ENCODE results near the gene NPHP4.

NPHP4 gene

GRCh38 chr1:5830771-5831599, 161.2 kb downstream of the NPHP4 start:
- Histone ChIP-seq H3K9me3 (replicated peaks; ENCODE audit: insufficient read depth, low read length) (no peaks in the 10 kb centered on the region), H3K9ac (ENCODE audit: low read length) (no peak overlapping the region), H3K9me2 (replicated peaks; ENCODE audit: insufficient read depth, low read length) (no peaks in the 10 kb centered on the region), H3K36me3 (replicated peaks; ENCODE audit: insufficient read depth, low read length) (no peaks in the 10 kb centered on the region), H3K79me2 (ENCODE audit: low read length) (no peaks in the 10 kb centered on the region), H3K27ac (ENCODE audit: low read length) (no peak overlapping the region), H3F3A (ENCODE audit: insufficient read depth, low read length) (no peaks in the 10 kb centered on the region), H2AFZ (ENCODE audit: low read length) (no peak overlapping the region), H3K4me1 (ENCODE audit: low read length) (no peaks in the 10 kb centered on the region), H3K4me3 (ENCODE audit: low read length) (no peak overlapping the region), H4K20me1 (ENCODE audit: insufficient read depth, low read length) (no peaks in the 10 kb centered on the region), H3K27me3 (replicated peaks; ENCODE audit: insufficient read depth, low read length) (peaks cover 72% of the 10 kb centered on the region), H3K4me2 (ENCODE audit: low read depth, low read length) (no peak overlapping the region)
- no peak for DNase-seq
- no peak for TF ChIP-seq CTCF (IDR thresholded peaks at IDR 0.05; ENCODE audit: low read length)
- no peak for TF ChIP-seq EZH2 (optimal IDR thresholded peaks at IDR 0.05; ENCODE audit: low read depth, low read length)
- TF ChIP-seq EZH2phosphoT487 (IDR thresholded peaks at IDR 0.05; ENCODE audit: low read length) = no peak

GRCh38 chr1:5829414-5829813, 162.8 kb downstream of the NPHP4 start:
- Histone ChIP-seq H3K9ac (ENCODE audit: low read length) (no peak overlapping the region), H3K4me2 (ENCODE audit: low read depth, low read length) (no peak overlapping the region), H3K9me2 (replicated peaks; ENCODE audit: insufficient read depth, low read length) (no peaks in the 10 kb centered on the region)

GRCh38 chr1:5828308-5828935, 163.8 kb downstream of the NPHP4 start:
- H3K36me3 ChIP-seq (replicated peaks; ENCODE audit: insufficient read depth, low read length) = no peaks in the 10 kb centered on the region
- no peaks in the 10 kb centered on the region for H3K4me1 ChIP-seq (ENCODE audit: low read length)
- no peaks in the 10 kb centered on the region for H3K79me2 ChIP-seq (ENCODE audit: low read length)
- DNase-seq = no peak
- H3K4me2 ChIP-seq (ENCODE audit: low read depth, low read length) = no peak overlapping the region
- H4K20me1 ChIP-seq (ENCODE audit: insufficient read depth, low read length) = no peaks in the 10 kb centered on the region
- no peak for TF ChIP-seq EZH2 (optimal IDR thresholded peaks at IDR 0.05; ENCODE audit: low read depth, low read length)
- no peak for TF ChIP-seq CTCF (IDR thresholded peaks at IDR 0.05; ENCODE audit: low read length)
- no peak for TF ChIP-seq EZH2phosphoT487 (IDR thresholded peaks at IDR 0.05; ENCODE audit: low read length)
- no peak overlapping the region for H2AFZ ChIP-seq (ENCODE audit: low read length)
- no peak overlapping the region for H3K9ac ChIP-seq (ENCODE audit: low read length)
- H3K27me3 ChIP-seq (replicated peaks; ENCODE audit: insufficient read depth, low read length) = peaks cover 54% of the 10 kb centered on the region
- no peaks in the 10 kb centered on the region for H3F3A ChIP-seq (ENCODE audit: insufficient read depth, low read length)
- H3K9me2 ChIP-seq (replicated peaks; ENCODE audit: insufficient read depth, low read length) = no peaks in the 10 kb centered on the region
- H3K4me3 ChIP-seq (ENCODE audit: low read length) = no peak overlapping the region
- no peaks in the 10 kb centered on the region for H3K9me3 ChIP-seq (replicated peaks; ENCODE audit: insufficient read depth, low read length)
- no peak overlapping the region for H3K27ac ChIP-seq (ENCODE audit: low read length)

More at GRCh38 chr1:5829414-5829813, 162.8 kb downstream of the NPHP4 start:
- no peaks in the 10 kb centered on the region for H3K79me2 ChIP-seq (ENCODE audit: low read length)
- no peak overlapping the region for H2AFZ ChIP-seq (ENCODE audit: low read length)
- H3K36me3 ChIP-seq (replicated peaks; ENCODE audit: insufficient read depth, low read length) = no peaks in the 10 kb centered on the region
- H4K20me1 ChIP-seq (ENCODE audit: insufficient read depth, low read length) = no peaks in the 10 kb centered on the region
- H3K4me3 ChIP-seq (ENCODE audit: low read length) = no peak overlapping the region
- no peak for DNase-seq
- no peaks in the 10 kb centered on the region for H3K9me3 ChIP-seq (replicated peaks; ENCODE audit: insufficient read depth, low read length)
- no peak overlapping the region for H3K27ac ChIP-seq (ENCODE audit: low read length)
- TF ChIP-seq CTCF (IDR thresholded peaks at IDR 0.05; ENCODE audit: low read length) = no peak
- TF ChIP-seq EZH2 (optimal IDR thresholded peaks at IDR 0.05; ENCODE audit: low read depth, low read length) = no peak
- no peak for TF ChIP-seq EZH2phosphoT487 (IDR thresholded peaks at IDR 0.05; ENCODE audit: low read length)
- H3K27me3 ChIP-seq (replicated peaks; ENCODE audit: insufficient read depth, low read length) = peaks cover 59% of the 10 kb centered on the region
- no peaks in the 10 kb centered on the region for H3K4me1 ChIP-seq (ENCODE audit: low read length)
- H3F3A ChIP-seq (ENCODE audit: insufficient read depth, low read length) = no peaks in the 10 kb centered on the region

Data from MM.1S (cell line).